NCI-H82 treated with DMSO at 0.1 percent for 48 hours (cell line): Measurements from ENCODE around the gene FSTL4.

ENCODE experiments used
- DNase-seq: peaks from one replicate; lab custom pipeline; 2025; ENCODE audit not compliant: unreplicated experiment; lab: John Stamatoyannopoulos, UW

FSTL4 gene

GRCh38 chr5:133611357-133612248 is 738 bp downstream of the FSTL4 start:
- DNase-seq: no peak

GRCh38 chr5:133610489-133611356 is 1.6 kb downstream of the FSTL4 start:
- no peak for DNase-seq

GRCh38 chr5:133607451-133607850 is 4.9 kb downstream of the FSTL4 start:
- DNase-seq: no peak

GRCh38 chr5:133606835-133607234 is 5.5 kb downstream of the FSTL4 start:
- no peak for DNase-seq

GRCh38 chr5:133605323-133605722 is 7.0 kb downstream of the FSTL4 start:
- no peak for DNase-seq

DNA sequence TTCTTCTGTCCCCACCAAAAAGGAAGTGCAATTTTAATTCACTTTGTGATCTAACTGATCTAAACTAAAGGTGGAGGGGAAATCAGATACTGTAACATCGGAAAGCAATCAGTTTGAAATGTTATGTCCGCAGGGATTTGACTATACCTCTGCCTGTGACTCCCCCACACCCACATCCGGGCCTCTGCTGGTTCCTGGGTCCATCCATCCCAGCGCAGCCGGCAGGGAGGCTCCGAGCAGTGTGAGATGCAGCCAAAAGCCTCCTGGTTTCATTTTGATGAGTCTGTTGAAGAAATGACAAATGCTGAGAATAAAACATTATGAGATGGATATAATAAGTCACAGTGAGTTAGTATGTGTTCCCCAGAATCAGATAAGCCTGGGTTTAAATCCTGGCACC is 8.6 kb downstream of the FSTL4 start:
- DNase-seq: no peak

DNA sequence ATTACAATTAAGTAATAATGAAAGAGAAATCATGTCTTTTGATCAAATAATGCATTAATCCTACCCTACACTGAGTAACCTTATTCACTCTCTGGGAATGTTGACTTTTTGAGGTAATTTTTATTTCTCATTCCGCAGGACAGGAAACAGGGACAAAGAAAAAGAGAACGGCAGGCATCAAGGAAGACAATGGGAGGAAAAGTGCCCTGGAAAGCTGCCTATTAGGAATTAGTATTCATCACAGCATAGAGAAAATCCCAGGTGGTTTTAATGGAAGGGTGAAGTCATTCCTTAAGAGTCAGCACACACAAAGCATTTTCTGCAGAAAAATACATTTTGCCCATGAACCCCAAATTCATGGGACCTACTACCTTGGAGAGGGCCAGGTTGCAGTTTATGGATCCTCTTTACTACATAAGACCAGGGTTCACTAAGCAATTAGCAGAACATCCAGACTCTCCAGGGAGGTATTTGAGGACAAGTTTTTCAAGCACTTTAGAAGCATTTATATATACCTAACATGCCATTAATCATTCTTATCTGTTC is 9.4 kb downstream of the FSTL4 start:
- DNase-seq: no peak

DNA sequence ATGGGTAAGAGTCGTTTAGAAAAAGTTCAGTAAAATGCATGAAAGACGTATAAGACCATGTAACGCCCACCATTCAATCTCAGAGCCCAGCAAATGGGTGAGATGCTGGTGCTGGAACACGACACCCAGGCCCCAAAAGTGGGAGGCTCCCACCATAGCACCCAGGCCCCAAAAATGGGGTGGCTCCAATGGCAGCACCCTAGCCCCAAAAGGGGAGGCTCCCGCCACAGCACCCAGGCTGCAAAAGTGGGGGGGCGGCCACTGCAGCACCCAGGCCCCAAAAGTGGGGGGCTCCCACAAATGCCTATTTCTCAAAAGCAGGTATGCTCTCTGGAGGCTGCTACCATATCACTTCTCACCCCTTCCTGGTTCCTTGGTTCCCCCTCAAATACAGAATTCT is 12.7 kb downstream of the FSTL4 start:
- no peak for DNase-seq

DNA sequence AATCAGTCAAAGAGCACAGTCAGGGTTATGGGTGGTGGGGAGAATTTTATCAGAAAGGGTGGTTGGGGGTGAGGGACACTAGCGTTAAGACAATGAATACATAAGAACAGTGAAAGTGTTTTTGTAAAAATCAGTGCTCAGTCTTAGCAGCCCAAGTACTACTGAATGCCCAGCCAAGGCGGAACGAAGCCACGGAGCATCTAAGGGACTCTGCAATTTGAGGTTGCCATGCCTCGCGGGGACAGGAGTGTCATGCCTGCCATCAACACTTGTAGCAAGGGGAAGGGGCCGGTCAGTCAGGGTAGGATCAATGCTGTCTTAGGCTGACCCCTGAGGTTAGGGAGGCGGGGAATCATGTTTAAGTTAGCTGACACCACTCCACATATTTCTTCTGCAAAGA is 13.3 kb downstream of the FSTL4 start:
- no peak for DNase-seq

DNA sequence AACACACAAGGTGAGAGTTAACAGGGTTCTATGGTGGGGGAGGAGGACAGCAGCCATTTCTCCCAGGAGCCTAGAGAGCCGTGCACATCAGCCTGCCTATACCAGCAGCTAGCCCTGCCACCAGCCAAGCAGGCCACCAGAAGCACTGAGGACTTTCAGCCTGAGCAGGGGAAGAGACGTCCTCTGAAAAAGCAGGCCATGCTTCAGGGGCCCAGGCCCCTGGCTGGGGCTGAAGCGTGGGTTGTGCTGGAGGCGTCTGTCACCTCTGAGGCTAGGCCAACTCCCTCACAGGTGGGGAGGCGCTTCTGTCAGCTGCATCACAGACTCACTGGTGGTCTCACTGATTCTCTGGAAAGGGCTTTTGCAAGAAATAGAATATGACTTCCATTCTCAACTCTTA is 16.3 kb downstream of the FSTL4 start:
- DNase-seq: no peak

GRCh38 chr5:133595465-133595864 is 16.9 kb downstream of the FSTL4 start:
- no peak for DNase-seq

GRCh38 chr5:133589286-133589685 is 23.1 kb downstream of the FSTL4 start:
- DNase-seq: no peak

GRCh38 chr5:133582971-133583370 is 29.4 kb downstream of the FSTL4 start:
- no peak for DNase-seq

DNA sequence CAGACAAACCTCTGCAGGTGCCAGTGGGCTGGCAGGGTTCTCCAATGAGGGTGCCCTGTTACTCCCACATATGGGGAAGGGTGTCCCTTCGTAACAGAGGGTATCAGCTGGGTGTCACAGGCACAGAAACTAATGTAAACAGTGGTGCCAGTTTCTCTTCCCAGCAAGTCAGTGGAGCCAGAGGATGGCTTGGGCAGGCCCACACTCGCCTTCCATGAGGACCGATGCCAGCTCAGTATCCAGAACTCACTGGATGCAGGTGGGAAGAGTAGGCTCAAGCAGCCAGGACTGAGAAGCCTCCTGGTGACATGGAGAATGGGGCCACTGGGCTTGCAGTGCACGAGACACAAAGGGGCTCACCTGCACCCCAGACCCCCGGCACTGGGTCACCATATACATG is 30.4 kb downstream of the FSTL4 start:
- no peak for DNase-seq

GRCh38 chr5:133581348-133581747 is 31.0 kb downstream of the FSTL4 start:
- DNase-seq: no peak

DNA sequence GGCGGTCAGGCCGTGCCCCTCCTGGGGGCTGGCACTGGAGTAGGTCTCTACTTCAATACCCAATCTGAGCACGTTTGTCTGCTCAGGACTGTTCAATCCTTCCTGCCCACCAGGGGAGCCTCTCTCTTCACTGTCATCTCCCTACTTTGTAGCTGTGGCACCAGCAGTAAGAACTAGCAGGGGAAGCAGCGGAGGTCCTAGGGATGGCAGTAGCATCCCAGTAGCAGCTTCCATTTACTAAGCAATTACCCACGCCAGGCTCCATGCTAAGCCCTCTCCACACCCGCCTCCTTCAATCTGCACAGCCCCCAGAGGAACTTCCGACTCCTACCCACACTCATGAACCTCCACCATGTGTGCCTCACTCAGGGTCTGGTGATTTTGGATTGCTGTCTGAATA is 31.7 kb downstream of the FSTL4 start:
- DNase-seq: no peak

GRCh38 chr5:133579766-133580165 is 32.6 kb downstream of the FSTL4 start:
- DNase-seq: no peak

- DNase-seq: no peak
Observed at GRCh38 chr5:133569347-133569746, 43.0 kb downstream of the FSTL4 start.

DNA sequence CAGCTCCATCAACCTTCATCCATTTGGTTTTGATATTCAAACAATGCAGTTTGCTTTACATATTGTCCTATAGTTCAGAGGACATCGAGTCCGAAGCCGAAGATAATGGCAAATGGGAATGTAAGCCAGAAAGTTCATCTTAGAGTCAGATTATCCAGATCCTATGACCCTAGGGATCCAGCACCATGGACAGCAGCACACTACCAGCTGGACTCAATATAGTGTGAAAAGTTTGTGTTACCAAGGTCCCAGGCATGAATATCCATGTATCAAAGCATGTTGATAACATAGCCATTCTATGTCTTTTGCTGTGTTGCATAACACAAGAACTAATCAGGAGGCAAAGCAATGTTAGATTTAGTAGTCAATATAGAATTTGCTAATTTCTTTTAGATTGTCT is 46.3 kb downstream of the FSTL4 start:
- DNase-seq: no peak

DNA sequence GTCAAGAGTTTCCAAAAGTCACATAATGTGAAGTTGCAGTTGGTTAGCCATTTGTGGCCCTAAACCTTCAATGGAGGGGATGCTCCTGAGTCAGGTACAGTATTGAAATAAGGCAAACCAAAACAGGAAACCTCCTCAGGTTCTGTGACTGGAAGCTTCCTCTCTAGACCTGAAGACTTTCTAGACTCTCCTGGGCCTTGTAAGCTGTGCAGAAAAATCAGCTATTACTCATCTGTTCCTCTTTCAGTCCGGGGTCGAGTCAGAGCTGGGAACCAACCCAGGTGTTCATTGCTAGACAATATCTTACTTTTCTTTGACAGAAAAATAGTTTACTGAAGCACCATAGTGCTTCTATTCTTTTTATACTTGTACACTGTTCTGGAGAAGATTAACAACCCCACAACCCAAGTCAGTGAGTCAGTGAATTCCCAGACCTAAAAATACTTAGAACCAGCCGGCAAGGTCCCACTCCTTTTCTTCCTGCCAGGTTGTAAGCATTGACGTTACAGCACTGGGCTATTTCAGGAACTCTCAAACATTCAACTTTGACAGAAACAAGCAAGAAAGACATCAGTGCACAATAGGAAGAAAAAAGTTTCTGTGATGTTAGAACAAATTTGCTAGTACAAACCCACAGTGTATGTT is 47.3 kb downstream of the FSTL4 start:
- DNase-seq: no peak

- no peak for DNase-seq
Observed at GRCh38 chr5:133562554-133562953, 49.8 kb downstream of the FSTL4 start.
